AG04449 (cell line): ENCODE results near the gene HK2.

ENCODE experiments used
- CTCF ChIA-PET: fragments of 350-600 bp; formaldehyde crosslinking; extraction: SDS; loops from one replicate; lab custom pipeline; 2021; ENCODE audit warnings: antibody characterized with exemption; lab: Yijun Ruan, JAX
- POLR2A ChIA-PET: fragments of 400-600, 350-600 bp; formaldehyde crosslinking; extraction: SDS; loops from one replicate; lab custom pipeline; 2020; ENCODE audit warnings: antibody characterized with exemption, inconsistent platforms; lab: Yijun Ruan, JAX
- DNase-seq: peaks from one replicate; pipeline ENCODE4 v3.0.0-alpha.2; 2010; ENCODE audit warnings: low read depth, low spot score
- H3K4me3 ChIP-seq: 2 replicates; pipeline ENCODE4 v1.5.1; 2011; ENCODE audit warnings: low read depth, mild to moderate bottlenecking, control low read depth, low read length
- CTCF ChIP-seq: IDR thresholded peaks from one replicate; pipeline ENCODE4 v1.5.1; 2011; ENCODE audit warnings: mild to moderate bottlenecking, moderate library complexity, low read length, control low read depth, inconsistent platforms; ENCODE audit not compliant: insufficient read depth; ENCODE audit errors: missing control alignments

The HK2 gene

DNA sequence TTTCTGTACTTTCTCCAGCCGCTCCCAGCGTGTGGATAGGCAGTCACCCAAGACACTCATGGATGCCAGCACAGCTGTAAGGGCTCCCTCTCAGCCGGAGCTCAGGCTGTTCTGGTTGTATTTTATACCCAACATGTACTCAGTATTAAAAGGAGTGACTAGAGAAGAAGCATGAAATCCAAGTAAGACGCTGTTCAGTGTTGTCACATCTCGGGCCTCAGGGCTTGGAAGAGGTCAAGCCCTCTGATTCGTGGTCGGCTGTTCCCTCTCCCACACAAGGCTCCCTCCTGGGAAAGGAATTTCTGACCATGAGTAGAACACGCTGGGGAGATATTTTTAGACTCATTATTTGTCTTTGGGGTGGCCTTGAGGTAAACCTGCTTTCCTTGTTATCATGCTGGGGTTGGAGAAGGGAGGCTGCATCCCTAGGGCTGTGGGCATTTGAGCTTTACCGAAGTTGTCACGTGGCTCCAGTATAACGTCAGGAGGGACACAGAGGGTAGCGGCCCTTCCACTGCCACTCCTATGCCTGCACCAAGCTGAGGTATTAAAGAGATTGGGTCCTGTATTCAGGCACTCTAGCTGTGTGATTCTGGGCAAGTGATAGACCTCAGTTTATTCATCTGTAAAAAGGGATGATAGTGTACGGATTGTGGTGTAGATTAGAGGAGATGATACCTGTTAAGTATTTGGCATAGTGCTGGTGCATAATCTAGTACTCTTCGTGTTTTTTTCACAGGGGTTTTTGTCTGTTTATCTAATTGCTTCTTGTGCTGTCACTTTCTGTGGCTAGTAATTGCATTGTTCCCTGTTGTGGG is 34.1 kb downstream of the HK2 start:
- DNase-seq: no peak
- ChIA-PET CTCF (interaction anchor here (1.5 to 2.6 kb wide), 4 partner anchors 9 to 177 kb away, joined by 4 to 12 read pairs (median 9); no protein-coding TSS in a partner anchor), POLR2A (no interaction called here)
- no peak overlapping the region for H3K4me3 ChIP-seq
- TF ChIP-seq CTCF: no peak

DNA sequence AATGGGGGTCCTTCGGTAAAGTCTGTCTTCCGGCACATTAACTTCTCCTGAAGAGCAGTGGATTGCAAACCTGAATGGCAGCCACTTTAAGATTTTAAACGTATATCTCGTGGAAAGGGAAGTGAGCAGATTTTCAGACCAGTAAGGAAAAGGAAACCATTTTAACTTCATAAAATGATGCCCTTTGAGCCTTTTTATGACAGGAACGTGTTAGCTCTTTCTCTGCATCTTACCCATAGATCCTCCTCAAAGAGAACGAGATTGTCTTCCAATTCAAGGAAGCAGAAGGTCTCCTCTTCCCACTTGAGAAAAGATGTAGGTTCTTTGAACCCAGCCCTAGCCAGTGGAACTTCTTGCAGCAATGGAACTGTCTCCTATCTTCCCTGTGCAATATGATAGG is 35.6 kb downstream of the HK2 start:
- TF ChIP-seq CTCF: no peak
- POLR2A ChIA-PET: no interaction called here
- DNase-seq: no peak
- no peak overlapping the region for H3K4me3 ChIP-seq
- CTCF ChIA-PET: interaction anchor here (0.9 to 2.6 kb wide), 3 partner anchors 154 to 178 kb away, joined by 3 to 12 read pairs (median 7); no protein-coding TSS in a partner anchor

GRCh38 chr2:74870951-74871350 is 37.0 kb downstream of the HK2 start:
- H3K4me3 ChIP-seq: no peak overlapping the region
- no peak for DNase-seq
- CTCF ChIA-PET: interaction anchor here (0.6 to 11.1 kb wide), 2 partner anchors 32 to 154 kb away, joined by 3 to 225 read pairs; no protein-coding TSS in a partner anchor
- POLR2A ChIA-PET: no interaction called here
- no peak for TF ChIP-seq CTCF

DNA sequence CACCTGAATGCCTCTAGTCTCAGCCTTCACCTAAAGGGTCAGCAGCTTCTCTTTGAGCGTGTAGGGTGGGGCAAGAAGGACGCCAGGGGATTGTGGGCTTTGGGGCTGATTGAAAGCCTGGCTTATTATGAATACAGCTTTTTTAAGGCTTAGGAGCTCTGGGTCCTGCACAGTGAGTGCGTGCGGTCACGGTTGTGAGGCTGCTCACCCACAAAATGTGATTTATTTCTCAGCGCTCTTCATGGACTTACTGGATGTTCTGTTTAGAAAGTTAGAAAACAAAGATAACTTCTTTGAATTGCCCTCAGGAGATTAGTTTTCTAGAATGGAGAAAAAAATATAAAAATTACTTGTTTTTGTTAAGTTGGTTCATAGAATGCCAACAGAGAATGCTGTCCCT is 37.5 kb downstream of the HK2 start:
- CTCF ChIA-PET: interaction anchor here (1.7 to 11.1 kb wide), 3 partner anchors 9 to 154 kb away, joined by 3 to 225 read pairs (median 4); no protein-coding TSS in a partner anchor
- no peak for TF ChIP-seq CTCF
- POLR2A ChIA-PET: no interaction called here
- DNase-seq: no peak
- H3K4me3 ChIP-seq: no peak overlapping the region

DNA sequence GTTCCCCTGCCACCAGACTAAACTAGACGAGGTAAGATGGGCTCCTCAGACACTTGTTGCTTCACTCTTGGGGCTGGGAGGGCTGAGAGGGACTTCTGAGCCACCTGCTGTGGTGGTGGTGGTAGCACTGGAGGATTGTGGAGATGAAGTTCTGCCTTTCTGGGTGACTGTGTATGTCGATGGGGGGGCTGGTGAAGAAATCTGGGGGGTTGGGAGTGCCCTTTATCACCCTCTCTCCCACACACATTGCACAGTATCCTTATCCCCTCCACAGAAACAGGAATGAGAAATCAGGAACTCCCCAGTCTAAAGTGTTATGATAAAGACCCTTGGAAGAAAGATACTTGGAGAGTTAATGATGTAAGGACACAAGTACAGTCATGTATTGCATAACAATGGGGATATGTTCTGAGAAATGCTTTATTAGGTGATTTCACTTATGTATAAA is 38.5 kb downstream of the HK2 start:
- POLR2A ChIA-PET: no interaction called here
- CTCF ChIA-PET: interaction anchor here (1.6 to 11.1 kb wide), 5 partner anchors 10 to 181 kb away, joined by 3 to 225 read pairs (median 4); no protein-coding TSS in a partner anchor
- DNase-seq: no peak
- H3K4me3 ChIP-seq: no peak overlapping the region
- no peak for TF ChIP-seq CTCF

- ChIA-PET CTCF (interaction anchor here (1.6 to 11.1 kb wide), 8 partner anchors 10 to 185 kb away, joined by 3 to 225 read pairs (median 10); no protein-coding TSS in a partner anchor), POLR2A (no interaction called here)
- no peak overlapping the region for H3K4me3 ChIP-seq
- no peak for TF ChIP-seq CTCF
- no peak for DNase-seq
Observed at GRCh38 chr2:74873012-74873665, 39.2 kb downstream of the HK2 start.
